Stimulated activated naive CD4-positive, alpha-beta T cell treated with Interleukin-2 at 50 U/mL for 16 hours (primary cell): ENCODE results near the gene TEFM.
"Not testable (repeated sequence)": the region's sequence is repeated elsewhere in the genome, so short reads cannot be mapped to it uniquely, and the experiment has no call there.

Source experiments
- DNase-seq: peaks from one replicate; lab custom pipeline; 2025; lab: John Stamatoyannopoulos, UW

TEFM gene

DNA sequence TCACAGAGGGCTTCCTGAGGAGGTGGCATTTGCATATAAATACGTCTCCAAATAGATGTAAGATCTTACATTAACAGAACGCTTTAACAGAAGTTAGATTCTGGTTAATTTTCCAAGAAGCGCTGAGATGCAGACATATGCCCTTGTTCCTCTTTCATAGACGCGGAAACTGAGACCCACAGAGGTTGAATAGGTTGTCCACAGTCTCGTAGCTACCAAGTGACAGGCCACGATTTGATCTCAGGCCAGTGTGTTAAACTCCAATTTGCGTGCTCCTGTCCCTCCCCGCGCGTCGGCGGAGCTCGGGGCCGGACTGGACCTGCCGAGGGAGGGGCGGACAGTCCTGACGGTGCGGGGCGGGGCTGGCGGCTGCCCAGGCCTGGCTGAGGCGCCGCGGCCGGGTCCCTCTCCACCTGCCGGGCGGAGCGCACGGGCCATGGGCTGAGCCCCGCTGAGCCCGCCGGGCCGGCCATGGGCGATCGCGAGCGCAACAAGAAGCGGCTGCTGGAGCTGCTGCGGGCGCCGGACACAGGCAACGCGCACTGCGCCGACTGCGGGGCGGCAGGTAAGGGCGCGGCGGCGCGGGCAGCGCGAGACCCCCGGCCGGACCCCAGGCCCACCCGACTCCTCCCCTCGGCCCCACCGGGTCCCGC is 15.6 kb upstream of the TEFM start, which contains the start of gene ADAP2:
Gene ADAP2, plus strand, starts transcription at position 402 of the 653 bp plus-strand sequence. Its CDS starts 70 bp downstream, at position 472.
- no peak for DNase-seq

DNA sequence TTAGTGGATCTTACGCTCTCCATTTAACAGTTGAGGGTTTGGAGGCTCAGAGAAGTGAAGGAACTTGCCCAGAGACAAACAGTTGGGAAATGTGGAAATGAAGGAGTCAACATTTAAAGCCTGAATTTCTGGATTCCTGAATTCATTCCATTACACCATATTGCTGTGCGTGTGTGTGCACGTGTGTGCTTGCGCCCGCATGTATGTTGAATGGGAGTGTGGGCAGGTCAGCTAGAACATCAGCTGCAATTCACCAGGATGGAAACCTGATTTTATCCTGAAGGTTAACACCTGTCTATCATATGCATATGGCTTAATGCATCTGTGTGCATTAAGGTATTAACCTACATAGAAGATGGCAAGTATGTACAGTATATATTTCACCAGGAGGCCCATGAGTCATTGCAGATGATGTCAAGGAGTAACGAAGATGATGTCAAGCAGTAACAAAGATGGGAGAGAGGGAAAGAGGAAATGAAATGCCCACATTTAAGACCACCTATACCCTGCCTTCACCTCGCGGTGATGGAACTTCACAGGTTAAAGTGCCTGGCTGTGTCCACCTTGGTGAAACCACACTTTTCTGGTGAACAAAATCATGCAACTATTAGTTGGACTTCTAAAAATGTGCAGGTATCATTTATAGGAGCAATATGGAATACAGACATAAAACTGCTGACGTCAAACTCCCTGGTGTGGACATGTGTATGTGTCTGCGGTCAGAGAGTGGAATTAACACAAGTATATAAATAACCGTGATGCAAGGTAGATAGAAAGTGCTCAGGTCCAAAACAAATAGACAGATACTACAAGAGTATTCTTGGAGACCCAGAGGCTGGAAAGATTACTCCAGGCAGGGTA is 14.9 kb upstream of the TEFM start:
- DNase-seq = no peak

- no peak for DNase-seq
Measured at GRCh38 chr17:30920282-30920681, 14.2 kb upstream of the TEFM start.

DNA sequence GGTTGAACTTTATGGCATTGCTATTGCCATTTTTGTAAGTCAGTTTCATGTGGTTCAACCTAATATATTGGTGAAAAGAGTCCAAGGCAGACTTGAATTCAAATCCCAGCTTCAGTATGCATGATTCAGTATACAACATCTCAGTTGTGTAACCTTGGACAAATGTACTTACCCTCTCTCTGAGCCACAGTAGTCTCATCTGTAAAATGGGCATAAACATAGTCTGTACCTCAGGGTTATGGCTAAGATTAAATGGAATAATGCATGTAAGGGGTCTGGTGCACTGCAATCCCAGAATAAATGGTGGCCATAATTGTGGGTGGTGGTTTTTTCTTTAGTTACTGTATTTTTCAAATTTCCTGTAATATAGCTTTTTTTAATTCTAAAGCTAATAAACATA is 11.0 kb upstream of the TEFM start:
- DNase-seq = no peak

DNA sequence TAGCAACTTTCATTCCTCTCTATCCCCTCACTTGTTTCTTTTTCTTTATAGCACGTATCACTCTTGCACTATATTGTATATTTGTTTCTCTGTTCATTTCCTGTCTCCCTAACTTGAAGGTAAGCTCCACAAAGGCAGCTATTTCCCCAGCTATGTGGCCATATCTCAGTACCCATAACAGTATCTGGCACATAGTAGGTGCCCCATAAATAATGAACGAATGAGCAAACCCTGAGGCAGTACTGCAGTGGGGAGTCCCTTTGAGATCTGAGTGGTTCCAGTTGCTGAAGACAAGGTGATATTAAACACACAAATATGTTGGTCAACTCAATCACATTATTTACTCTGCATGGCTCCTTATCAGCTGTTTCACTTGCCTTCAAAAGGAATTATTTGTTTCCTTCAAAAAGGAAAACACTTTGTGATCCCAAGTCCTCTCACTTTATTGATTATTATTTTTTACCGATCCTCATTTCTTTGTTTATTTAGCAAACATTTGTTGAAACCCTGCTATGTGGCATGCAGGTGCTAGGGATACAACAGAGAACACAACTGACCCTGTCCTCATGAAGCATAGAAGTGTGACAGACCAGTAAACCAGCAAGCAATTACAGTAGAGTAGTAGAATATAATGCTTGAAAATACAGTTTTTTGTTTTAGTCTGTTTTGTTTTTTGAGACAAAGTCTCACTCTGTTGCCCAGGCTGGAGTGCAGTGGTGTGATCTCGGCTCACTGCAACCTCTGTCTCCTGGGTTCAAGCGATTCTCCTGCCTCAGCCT is 10.0 kb upstream of the TEFM start:
- no peak for DNase-seq

DNA sequence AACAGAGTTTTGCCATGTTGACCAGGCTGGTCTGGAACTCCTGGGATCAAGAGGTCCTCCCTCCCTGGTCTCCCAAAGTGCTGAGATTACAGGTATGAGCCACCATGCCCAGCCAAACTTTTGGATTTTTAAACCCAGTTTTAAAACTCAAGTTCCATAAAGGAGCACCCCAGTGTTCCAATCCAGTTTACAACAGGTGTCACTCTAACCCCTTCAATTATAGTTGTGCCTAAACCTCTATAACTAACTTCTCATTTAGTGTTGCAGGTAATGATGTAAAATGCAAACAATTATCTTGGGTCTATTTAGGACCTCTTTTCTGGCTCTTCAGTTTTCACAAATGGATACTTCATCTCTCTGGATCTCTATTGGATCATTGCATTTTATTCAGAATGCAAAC is 7.9 kb upstream of the TEFM start:
- no peak for DNase-seq

GRCh38 chr17:30910151-30910550 is 4.1 kb upstream of the TEFM start:
- not testable (repeated sequence) for DNase-seq

DNA sequence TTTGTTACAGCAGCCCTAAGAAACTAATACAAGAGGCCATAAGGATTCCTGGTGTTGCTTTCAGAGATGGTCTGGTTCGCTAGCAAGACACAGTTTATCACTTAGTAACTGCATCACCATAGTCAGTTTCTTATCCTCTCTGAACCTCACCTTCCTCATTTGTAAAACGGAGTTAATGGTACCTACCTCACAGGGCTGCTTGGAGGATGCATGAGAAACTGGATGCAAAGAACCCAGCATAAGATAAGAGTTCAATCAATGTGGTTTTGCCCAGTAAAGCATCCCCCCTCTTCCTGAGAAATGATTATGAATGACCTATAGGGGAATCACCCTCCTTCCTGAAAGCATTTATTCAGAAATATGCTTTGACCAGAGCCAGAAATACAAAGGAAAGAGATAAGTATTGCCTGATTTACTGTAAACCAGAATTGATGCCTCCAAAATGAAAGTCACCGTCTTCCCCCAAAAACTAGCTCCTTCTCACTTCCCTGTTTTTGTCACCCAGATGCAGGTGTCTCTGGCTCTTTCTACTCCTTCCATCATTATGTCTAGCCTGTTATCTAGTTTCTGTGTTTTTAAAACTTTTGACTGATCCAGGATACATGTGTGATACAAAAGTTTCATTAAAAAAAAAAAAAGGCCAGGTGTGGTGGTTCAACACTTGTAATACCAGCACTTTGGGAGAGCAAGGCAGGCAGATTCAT is 2.8 kb upstream of the TEFM start:
- DNase-seq = no peak

DNA sequence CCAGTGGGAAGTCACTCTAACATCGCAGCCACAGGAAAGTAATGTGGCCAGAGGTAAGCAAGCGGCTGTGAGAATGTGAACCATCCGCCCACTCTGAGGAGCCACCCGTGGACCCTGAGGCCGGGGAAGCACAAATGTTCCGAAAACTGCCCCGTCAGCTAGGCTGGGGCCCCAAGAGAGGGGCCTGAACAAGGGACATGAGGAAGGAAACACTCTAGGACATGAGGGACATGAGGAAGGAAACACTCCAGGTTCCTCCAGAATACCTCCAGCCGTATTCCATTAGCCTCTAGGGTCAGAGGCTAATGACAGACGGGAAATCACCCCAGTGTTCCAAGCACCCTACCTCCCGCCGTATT is 317 bp downstream of the TEFM start:
- DNase-seq = no peak

- no peak for DNase-seq
Measured at GRCh38 chr17:30897311-30897710, 8.7 kb downstream of the TEFM start.

DNA sequence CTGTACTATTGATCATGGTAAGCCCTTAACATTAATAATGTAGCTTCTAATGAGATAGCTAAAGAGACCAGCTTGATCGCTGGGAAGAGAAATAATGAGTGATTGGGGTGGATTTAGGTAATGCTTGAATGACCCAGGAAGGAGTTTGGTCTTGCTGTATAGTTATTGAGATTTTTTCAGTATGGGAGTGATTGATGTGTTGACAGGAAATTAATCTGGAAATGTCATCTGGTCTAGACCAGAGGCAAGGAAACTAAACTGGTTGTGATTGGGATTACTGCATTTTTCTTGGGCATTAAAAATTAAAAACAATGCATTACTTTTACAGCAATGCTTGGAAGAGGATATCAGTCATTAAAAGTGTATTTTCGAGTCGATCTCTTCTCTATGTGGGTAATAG is 11.8 kb downstream of the TEFM start:
- DNase-seq = no peak

DNA sequence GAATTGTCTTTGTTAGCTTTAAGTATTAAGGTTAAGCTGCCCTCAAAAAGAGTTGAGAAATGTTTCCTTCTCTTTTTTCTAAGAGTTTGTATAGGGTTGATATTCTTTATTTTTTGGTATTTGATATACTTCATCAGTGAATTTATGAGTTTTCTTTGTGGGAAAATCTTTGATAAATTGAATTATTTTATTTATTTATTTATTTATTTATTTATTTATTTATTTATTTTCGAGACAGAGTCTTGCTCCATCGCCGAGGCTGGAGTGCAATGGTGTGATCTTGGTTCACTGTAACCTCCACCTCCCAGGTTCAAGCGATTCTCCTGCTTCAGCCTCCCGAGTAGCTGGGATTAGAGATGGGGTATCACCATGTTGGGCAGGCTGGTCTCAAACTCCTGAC is 19.9 kb downstream of the TEFM start:
- no peak for DNase-seq

DNA sequence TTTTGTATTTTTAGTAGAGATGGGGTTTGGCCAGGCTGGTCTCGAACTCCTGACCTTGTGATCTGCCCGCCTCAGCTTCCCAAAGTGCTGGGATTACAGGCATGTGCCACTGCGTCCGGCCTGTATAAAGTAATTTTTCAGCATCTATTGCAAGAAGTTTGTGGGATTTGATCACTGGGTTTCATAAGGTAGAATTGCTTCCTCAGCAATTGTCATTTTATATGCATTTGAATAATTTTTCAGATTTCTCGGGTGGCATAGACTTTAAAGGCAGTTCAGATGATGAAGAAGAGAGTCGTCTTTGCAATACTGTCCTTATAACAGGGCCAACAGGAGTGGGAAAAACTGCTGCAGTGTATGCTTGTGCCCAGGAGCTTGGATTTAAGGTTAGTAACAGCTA is 37.0 kb downstream of the TEFM start:
- no peak for DNase-seq

GRCh38 chr17:30864636-30865035 is 41.4 kb downstream of the TEFM start:
- DNase-seq = no peak

GRCh38 chr17:30858556-30859250 is 47.3 kb downstream of the TEFM start:
- no peak for DNase-seq

DNA sequence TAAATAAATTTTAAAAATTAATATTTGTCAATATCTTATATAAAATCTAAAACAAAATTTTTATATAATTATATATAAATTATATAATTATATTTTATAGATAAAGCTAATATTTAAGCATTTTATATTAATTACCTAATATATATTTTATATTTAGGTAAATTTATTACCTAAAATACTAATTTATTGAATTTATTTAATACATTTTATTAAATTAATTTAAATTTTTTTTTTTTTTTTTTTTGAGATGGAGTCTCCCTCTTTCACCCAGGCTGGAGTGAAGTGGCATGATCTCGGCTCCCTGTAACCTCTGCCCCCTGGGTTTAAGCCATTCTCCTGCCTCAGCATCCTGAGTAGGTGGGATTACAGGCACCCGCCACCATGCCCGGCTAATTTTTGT is 51.9 kb downstream of the TEFM start:
- no peak for DNase-seq
